HEK293 (cell line): Measurements from ENCODE around the gene CABP4.

ENCODE experiments used
- KLF16 ChIP-seq: fragments of 450-650 bp; formaldehyde crosslinking; IDR thresholded peaks from 2 replicates; pipeline ENCODE4 v1.5.1; 2017; ENCODE audit warnings: missing biosample characterization, missing genetic modification characterization
- KLF17 ChIP-seq: fragments of 450-650 bp; formaldehyde crosslinking; IDR thresholded peaks from 2 replicates; pipeline ENCODE4 v1.5.1; 2016; ENCODE audit warnings: missing biosample characterization, missing genetic modification characterization
- SCRT1 ChIP-seq: fragments of 450-650 bp; formaldehyde crosslinking; IDR thresholded peaks from 2 replicates; pipeline ENCODE4 v1.5.1; 2016; ENCODE audit warnings: missing biosample characterization, missing genetic modification characterization, borderline replicate concordance
- ZFP37 ChIP-seq: fragments of 450-650 bp; formaldehyde crosslinking; IDR thresholded peaks from 2 replicates; pipeline ENCODE4 v1.5.1; 2016; ENCODE audit warnings: missing biosample characterization, missing genetic modification characterization
- ZNF274 ChIP-seq, 2 experiments: fragments of 200-500 bp in 1 of 2; fragments of 450-650 bp in 1 of 2; sonication (Bioruptor generic) in 1 of 2; formaldehyde crosslinking in 1 of 2; IDR thresholded peaks; 2 replicates each; pipeline versions ENCODE4 v1.5.1 to v1.6.1; 2014 to 2016; ENCODE audit warnings: borderline replicate concordance in 1 of 2, inconsistent platforms in 1 of 2, low read length in 1 of 2, missing biosample characterization in 1 of 2, missing genetic modification characterization in 1 of 2
- ZNF324 ChIP-seq: fragments of 450-650 bp; formaldehyde crosslinking; IDR thresholded peaks from 2 replicates; pipeline ENCODE4 v1.5.1; 2016; ENCODE audit warnings: missing biosample characterization, missing genetic modification characterization
- ZNF549 ChIP-seq: fragments of 450-650 bp; IDR thresholded peaks from 2 replicates; pipeline ENCODE4 v1.5.1; 2018; ENCODE audit warnings: missing biosample characterization, missing genetic modification characterization, mild to moderate bottlenecking, inconsistent platforms, moderate library complexity
- TF ChIP-seq, protein P1 (sequence below): fragments of 450-650 bp; formaldehyde crosslinking; IDR thresholded peaks from 2 replicates; pipeline ENCODE4 v1.5.1; 2017; ENCODE audit warnings: missing biosample characterization, missing genetic modification characterization
- TF ChIP-seq, protein P2 (sequence below): fragments of 450-650 bp; formaldehyde crosslinking; IDR thresholded peaks from 2 replicates; pipeline ENCODE4 v1.5.1; 2016; ENCODE audit warnings: missing biosample characterization, missing genetic modification characterization
- TF ChIP-seq, protein P3 (sequence below): fragments of 450-650 bp; formaldehyde crosslinking; IDR thresholded peaks from 2 replicates; pipeline ENCODE4 v1.5.1; 2016; ENCODE audit warnings: missing biosample characterization, missing genetic modification characterization
- TF ChIP-seq, protein P4 (sequence below): fragments of 450-650 bp; formaldehyde crosslinking; IDR thresholded peaks from 2 replicates; pipeline ENCODE4 v1.5.1; 2017; ENCODE audit warnings: missing biosample characterization, mild to moderate bottlenecking, missing genetic modification characterization, moderate library complexity

DNA sequence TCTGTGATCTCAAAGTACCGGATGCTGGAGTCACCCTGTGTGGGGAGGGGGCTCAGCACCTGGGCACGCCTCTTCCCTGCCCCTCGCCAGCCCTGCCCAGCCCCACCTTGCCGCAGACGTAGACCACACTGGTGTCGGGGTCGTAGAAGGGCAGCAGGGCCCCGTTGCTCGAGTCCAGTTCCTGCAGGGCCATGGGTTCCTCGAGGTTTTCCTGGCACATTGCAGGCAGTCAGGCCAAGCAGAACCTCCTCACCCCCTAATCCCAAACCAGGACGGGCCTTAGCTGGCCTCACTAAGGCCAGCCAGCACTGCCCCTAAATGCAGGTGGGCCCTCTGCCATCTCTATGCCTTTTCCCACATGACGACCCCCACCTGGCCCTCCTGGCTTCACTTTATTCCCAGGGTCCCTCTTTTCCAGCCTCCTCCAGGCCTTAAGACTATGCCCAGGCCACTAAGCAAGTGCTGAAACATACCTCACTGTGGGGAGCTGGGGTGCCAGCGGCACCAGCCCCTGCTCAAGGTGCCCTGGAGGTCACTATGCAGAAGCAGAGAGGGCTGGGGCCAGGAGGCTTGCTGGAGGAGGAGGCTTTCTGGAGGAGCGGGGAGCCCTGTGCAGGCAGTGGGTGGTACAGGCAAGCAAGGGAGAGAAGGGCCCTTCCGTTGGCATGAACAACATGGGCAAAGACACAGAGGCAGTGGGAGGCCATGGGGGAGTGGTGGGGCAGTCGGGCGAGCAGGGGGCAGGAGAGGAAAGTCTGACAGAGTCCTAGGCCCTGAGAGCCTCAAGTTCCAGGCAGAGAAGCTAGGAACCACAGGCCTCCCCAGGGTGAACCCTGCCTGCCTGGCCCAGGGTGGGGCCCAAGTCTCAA is 14.7 kb upstream of the CABP4 start:
- TF ChIP-seq ZNF549 (tag by site-specific recombination) = no peak
- no peak for TF ChIP-seq KLF17 (tag by site-specific recombination)
- no peak for TF ChIP-seq ZNF324 (tag by site-specific recombination)
- TF ChIP-seq ZNF274 (IDR thresholded peaks at IDR 0.05; ENCODE audit: low read length) = no peak
- TF ChIP-seq ZNF274 (tag by site-specific recombination; IDR thresholded peaks at IDR 0.05; ENCODE audit: borderline replicate concordance) = no peak
- no peak for TF ChIP-seq ZFP37 (tag by site-specific recombination)
- no peak for TF ChIP-seq KLF16
- TF ChIP-seq, protein P1, sequence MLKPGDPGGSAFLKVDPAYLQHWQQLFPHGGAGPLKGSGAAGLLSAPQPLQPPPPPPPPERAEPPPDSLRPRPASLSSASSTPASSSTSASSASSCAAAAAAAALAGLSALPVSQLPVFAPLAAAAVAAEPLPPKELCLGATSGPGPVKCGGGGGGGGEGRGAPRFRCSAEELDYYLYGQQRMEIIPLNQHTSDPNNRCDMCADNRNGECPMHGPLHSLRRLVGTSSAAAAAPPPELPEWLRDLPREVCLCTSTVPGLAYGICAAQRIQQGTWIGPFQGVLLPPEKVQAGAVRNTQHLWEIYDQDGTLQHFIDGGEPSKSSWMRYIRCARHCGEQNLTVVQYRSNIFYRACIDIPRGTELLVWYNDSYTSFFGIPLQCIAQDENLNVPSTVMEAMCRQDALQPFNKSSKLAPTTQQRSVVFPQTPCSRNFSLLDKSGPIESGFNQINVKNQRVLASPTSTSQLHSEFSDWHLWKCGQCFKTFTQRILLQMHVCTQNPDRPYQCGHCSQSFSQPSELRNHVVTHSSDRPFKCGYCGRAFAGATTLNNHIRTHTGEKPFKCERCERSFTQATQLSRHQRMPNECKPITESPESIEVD (tag by site-specific recombination) = no peak
- TF ChIP-seq, protein P2, sequence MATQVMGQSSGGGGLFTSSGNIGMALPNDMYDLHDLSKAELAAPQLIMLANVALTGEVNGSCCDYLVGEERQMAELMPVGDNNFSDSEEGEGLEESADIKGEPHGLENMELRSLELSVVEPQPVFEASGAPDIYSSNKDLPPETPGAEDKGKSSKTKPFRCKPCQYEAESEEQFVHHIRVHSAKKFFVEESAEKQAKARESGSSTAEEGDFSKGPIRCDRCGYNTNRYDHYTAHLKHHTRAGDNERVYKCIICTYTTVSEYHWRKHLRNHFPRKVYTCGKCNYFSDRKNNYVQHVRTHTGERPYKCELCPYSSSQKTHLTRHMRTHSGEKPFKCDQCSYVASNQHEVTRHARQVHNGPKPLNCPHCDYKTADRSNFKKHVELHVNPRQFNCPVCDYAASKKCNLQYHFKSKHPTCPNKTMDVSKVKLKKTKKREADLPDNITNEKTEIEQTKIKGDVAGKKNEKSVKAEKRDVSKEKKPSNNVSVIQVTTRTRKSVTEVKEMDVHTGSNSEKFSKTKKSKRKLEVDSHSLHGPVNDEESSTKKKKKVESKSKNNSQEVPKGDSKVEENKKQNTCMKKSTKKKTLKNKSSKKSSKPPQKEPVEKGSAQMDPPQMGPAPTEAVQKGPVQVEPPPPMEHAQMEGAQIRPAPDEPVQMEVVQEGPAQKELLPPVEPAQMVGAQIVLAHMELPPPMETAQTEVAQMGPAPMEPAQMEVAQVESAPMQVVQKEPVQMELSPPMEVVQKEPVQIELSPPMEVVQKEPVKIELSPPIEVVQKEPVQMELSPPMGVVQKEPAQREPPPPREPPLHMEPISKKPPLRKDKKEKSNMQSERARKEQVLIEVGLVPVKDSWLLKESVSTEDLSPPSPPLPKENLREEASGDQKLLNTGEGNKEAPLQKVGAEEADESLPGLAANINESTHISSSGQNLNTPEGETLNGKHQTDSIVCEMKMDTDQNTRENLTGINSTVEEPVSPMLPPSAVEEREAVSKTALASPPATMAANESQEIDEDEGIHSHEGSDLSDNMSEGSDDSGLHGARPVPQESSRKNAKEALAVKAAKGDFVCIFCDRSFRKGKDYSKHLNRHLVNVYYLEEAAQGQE (tag by site-specific recombination) = no peak
- TF ChIP-seq, protein P3, sequence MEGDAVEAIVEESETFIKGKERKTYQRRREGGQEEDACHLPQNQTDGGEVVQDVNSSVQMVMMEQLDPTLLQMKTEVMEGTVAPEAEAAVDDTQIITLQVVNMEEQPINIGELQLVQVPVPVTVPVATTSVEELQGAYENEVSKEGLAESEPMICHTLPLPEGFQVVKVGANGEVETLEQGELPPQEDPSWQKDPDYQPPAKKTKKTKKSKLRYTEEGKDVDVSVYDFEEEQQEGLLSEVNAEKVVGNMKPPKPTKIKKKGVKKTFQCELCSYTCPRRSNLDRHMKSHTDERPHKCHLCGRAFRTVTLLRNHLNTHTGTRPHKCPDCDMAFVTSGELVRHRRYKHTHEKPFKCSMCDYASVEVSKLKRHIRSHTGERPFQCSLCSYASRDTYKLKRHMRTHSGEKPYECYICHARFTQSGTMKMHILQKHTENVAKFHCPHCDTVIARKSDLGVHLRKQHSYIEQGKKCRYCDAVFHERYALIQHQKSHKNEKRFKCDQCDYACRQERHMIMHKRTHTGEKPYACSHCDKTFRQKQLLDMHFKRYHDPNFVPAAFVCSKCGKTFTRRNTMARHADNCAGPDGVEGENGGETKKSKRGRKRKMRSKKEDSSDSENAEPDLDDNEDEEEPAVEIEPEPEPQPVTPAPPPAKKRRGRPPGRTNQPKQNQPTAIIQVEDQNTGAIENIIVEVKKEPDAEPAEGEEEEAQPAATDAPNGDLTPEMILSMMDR = no peak
- TF ChIP-seq, protein P4, sequence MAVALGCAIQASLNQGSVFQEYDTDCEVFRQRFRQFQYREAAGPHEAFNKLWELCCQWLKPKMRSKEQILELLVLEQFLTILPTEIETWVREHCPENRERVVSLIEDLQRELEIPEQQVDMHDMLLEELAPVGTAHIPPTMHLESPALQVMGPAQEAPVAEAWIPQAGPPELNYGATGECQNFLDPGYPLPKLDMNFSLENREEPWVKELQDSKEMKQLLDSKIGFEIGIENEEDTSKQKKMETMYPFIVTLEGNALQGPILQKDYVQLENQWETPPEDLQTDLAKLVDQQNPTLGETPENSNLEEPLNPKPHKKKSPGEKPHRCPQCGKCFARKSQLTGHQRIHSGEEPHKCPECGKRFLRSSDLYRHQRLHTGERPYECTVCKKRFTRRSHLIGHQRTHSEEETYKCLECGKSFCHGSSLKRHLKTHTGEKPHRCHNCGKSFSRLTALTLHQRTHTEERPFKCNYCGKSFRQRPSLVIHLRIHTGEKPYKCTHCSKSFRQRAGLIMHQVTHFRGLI (tag by site-specific recombination) = no peak
- no peak for TF ChIP-seq SCRT1 (tag by site-specific recombination)
